ENCODE data around the gene LRRC25. TPM values are rescaled to one million over a fixed set of nuclear protein-coding genes. Genes with fewer than 3 reads are reported as not detected.

LRRC25 gene
- total and polyA plus RNA-seq, 10 of the 15 experiments (the other 5 are each of a cell fraction or from before 2014, with no cell fraction given), result 0.38 to 2.9 (median 1.2) TPM

DNA sequence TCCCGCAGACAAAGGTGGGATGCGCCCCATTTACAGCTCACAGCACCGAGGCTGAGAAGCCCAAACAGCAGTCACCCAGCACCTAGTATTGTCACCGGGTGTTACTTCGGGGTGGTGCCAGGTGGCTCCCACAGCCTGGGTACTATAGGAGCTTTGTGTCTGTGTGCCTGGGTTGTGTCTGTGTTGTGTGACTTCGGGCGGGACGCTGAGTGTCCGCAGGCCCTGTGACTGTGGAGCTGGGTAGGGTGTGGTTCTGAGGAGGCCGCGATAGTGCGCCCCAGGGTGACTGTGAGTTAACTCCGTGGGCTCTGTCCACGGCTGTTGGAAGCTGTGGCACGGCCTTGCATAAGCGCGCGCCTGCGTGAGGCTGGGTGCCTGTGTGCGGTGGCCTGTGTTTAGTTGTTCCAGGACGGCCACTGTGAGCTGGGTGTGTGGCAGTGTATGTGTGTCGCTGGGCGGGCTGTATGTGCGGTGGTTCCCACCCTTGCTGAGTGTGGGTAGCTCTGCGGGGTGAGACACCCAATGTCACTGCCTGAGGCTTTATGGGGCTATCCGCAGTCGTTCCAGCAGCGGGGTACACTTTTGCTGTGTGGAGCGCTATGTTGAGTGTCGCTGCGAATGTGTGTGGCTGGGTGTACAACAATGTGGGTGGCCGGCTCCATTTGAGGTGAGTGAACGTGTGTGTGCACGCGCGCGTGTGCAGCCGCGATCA lies 21.2 kb upstream of the LRRC25 start (continued):
- TF ChIP-seq, protein P1, sequence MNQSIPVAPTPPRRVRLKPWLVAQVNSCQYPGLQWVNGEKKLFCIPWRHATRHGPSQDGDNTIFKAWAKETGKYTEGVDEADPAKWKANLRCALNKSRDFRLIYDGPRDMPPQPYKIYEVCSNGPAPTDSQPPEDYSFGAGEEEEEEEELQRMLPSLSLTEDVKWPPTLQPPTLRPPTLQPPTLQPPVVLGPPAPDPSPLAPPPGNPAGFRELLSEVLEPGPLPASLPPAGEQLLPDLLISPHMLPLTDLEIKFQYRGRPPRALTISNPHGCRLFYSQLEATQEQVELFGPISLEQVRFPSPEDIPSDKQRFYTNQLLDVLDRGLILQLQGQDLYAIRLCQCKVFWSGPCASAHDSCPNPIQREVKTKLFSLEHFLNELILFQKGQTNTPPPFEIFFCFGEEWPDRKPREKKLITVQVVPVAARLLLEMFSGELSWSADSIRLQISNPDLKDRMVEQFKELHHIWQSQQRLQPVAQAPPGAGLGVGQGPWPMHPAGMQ (IDR thresholded peaks at IDR 0.05; ENCODE audit: borderline replicate concordance), result no peak
- TF ChIP-seq, protein P2, sequence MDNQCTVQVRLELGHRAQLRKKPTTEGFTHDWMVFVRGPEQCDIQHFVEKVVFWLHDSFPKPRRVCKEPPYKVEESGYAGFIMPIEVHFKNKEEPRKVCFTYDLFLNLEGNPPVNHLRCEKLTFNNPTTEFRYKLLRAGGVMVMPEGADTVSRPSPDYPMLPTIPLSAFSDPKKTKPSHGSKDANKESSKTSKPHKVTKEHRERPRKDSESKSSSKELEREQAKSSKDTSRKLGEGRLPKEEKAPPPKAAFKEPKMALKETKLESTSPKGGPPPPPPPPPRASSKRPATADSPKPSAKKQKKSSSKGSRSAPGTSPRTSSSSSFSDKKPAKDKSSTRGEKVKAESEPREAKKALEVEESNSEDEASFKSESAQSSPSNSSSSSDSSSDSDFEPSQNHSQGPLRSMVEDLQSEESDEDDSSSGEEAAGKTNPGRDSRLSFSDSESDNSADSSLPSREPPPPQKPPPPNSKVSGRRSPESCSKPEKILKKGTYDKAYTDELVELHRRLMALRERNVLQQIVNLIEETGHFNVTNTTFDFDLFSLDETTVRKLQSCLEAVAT (IDR thresholded peaks at IDR 0.05), result peak; percentile 96
- no peak for TF ChIP-seq CHD2 (IDR thresholded peaks at IDR 0.05; ENCODE audit: borderline replicate concordance, low read depth, low read length)
- TF ChIP-seq SMARCA5 (IDR thresholded peaks at IDR 0.05), result 0 out of 2 replicates have a peak, but pooled peaks have one; percentile 2
- no peak for TF ChIP-seq POU2F2 (IDR thresholded peaks at IDR 0.05; ENCODE audit: borderline replicate concordance, low read depth, low read length)
- no peak for TF ChIP-seq NFYB (IDR thresholded peaks at IDR 0.05; ENCODE audit: insufficient read depth, low read depth, low read length)
- TF ChIP-seq, protein P3, sequence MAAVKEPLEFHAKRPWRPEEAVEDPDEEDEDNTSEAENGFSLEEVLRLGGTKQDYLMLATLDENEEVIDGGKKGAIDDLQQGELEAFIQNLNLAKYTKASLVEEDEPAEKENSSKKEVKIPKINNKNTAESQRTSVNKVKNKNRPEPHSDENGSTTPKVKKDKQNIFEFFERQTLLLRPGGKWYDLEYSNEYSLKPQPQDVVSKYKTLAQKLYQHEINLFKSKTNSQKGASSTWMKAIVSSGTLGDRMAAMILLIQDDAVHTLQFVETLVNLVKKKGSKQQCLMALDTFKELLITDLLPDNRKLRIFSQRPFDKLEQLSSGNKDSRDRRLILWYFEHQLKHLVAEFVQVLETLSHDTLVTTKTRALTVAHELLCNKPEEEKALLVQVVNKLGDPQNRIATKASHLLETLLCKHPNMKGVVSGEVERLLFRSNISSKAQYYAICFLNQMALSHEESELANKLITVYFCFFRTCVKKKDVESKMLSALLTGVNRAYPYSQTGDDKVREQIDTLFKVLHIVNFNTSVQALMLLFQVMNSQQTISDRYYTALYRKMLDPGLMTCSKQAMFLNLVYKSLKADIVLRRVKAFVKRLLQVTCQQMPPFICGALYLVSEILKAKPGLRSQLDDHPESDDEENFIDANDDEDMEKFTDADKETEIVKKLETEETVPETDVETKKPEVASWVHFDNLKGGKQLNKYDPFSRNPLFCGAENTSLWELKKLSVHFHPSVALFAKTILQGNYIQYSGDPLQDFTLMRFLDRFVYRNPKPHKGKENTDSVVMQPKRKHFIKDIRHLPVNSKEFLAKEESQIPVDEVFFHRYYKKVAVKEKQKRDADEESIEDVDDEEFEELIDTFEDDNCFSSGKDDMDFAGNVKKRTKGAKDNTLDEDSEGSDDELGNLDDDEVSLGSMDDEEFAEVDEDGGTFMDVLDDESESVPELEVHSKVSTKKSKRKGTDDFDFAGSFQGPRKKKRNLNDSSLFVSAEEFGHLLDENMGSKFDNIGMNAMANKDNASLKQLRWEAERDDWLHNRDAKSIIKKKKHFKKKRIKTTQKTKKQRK (IDR thresholded peaks at IDR 0.05; ENCODE audit: low read depth, low read length), result no peak
